Fibroblast of skin of left quadriceps (primary cell): Measurements from ENCODE around the gene NODAL.
"Not testable (repeated sequence)": the region's sequence is repeated elsewhere in the genome, so short reads cannot be mapped to it uniquely, and the experiment has no call there.

ENCODE experiments used
- DNase-seq, 2 experiments: peaks; one replicate each; pipeline ENCODE4 v3.0.0-alpha.2; 2013; ENCODE audit warnings: low read depth in 2 of 2

NODAL gene

GRCh38 chr10:70441161-70441894, at the start of gene NODAL:
NODAL (minus strand) TSS chr10:70441681; CDS start chr10:70441667, 14 bp downstream.
- no peak for DNase-seq

- DNase-seq = no peak
Measured at GRCh38 chr10:70490142-70490541, 48.7 kb upstream of the NODAL start.

DNA sequence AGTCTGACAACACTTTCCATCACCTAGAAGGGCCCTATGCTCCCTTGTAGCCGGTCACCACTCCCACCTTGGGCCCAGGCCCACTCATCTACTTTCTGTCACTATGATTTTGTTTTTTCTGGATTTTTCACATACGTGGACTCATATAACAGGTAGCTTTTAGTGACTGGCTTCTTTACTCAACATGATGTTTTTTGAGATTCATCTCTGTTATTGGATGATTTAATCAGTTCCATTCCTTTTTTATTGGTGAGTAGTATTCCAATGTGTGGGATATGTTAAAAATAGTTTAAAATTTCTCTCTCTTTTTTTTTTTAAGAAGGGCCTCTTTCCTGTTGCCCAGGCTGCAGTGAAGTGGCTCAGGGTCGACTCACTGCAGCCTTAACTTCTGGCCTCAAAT, 46.3 kb upstream of the NODAL start:
- no peak for DNase-seq

DNA sequence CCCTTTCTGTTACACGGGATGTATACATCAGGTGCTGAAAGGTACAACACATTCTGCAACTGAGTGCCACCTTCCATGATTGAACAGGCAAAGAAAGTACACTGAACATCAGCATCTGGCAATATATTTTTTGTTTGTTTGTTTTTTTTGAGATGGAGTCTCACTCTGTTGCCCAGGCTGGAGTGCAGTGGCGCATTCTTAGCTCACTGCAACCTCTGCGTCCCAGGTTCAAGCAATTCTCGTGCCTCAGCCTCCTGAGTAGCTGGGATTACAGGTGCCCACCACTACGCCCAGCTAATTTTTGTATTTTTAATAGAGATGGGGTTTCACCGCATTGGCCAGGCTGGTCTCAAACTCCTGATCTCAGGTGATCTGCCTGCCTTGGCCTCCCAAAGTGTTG, 42.4 kb upstream of the NODAL start:
- DNase-seq = not testable (repeated sequence)

GRCh38 chr10:70482982-70483760, 41.7 kb upstream of the NODAL start:
- no peak for DNase-seq

DNA sequence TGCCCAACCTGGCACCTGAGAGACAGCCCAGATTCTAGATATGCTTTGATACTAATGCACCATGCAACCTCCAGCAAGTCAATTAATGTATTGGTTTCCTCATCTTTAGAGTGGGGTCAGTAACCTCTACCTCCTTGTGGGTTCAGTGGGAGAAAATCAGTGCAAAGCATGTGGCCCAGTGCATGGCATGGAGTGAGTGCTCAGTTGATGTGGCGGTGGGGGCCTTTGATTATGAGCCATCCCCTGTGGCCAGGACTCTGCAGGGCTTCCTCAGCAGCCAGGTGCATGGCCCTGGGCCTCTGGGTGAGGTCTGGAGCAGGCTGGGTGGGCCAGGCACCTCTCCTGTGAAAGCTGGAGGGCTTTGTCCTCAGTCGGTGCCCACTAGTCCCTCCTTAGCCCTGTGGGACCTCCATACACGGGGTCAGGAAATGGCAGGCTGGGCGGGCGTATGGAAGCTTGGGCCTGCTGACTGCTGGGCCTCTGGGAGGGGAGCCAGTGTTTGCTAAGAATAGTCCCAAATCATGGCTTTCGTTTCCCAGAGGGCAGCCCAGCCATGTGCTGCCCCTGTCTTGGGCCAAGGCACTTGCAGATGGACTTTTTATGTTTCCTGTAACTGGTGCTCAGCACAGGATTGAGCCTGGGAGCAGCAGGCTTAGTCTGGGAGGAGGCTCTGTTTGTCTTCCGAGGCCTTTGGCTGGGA, 40.5 kb upstream of the NODAL start:
- DNase-seq = no peak

DNA sequence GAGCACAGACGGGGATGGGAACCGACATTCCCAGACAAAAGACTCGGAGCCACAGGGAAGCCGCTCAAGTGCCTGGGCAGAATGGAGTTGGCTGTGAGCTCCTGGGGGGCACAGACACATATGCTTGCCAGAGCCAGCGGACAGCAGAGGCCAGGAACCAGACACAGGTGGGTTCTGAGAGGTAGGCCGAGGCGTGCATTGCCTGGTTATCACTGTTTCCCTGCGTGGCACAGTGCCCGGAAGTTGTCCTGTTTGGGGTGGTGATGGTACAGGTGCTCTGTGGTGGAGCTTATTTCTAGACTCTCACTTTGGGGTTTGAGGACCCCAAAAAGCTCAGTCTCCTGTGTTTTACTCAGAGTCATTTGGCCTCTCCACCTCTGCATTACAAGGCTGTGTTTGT, 39.6 kb upstream of the NODAL start:
- DNase-seq = no peak

DNA sequence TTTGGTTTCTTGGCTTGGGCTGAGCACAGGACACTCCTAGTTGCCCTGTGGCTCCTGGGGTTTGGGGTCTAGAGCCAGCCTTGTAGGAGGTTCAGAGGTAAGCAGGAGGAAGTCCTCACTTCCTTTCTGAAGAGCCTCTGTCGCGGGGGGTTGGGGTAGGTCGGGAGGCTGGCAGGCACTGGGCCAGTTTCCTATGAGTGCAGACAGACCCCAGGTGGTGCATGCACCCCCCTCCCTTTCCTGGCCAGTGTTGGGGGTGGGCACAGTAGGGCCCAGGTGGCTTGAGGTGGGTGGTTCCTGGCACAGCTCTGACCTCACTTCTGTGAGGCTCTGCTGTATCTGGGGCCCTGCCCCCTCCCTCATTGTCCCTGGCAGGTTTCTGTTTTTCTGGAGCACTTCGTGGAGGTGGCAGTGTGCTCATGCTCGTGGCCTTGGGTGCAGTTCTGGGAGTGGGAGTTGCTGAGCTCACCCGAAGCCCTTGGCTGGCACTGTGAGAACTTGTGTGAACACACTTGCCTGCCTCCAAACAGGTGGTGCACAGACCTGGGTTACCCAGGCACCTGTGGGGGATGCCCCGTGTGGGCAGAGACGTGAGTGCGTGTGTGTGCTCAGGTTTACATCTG, 38.9 kb upstream of the NODAL start:
- no peak for DNase-seq

DNA sequence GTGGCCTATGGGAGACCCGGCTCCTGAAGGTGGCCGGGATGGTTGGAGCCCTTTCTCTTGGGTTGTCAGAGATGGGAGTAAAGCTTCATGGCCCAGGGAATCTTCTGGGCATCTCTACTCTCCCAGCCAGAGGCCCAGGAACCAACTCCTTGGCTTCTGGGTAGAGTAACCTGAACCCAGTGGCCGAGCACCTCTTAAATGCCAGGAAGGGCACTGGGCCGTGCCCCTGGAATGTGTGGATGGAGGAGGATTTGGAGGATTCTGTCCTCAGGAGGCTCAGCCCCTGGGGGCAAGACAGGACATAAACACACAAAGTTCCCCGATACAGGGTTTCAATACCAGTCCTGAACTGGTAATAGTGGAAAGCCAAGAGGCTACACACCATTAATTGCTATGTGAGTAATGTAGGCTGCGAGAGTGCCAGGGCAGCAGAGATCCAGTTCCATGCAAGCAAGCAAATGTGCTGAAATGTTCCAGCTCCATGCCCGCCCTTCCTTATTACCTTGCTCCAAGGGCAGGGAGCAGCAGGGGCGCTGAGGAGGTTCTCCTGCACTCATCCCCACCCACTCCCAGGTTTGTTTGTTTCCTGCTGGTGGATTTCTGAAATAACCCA, 38.3 kb upstream of the NODAL start:
- no peak for DNase-seq

DNA sequence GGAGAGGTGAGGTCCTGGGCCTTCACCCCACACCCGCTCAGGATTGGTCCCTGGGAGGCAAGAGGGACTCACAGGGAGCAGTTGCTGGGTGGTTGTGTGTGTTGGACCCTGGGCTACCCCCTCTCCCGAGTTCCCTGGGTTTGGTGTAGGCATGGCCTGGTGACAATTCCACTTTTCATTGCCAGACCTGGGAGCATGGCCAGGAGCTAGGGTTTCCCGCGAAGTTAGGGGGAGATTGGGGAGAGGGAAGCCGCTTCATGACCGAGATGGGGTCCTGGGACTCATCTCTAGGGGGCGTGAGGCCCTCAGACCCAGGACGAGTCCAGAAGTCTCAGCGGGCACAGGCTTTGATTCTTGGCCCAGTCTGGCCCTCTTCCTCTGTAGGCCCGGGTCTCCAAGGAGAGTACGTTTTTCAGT, 37.7 kb upstream of the NODAL start:
- DNase-seq = no peak

GRCh38 chr10:70478191-70479164, 37.0 kb upstream of the NODAL start, which contains the start of gene PALD1:
PALD1 (plus strand) TSS chr10:70478767; CDS start chr10:70525952, 47,185 bp downstream.
- peak in 1 of 2 experiments; percentile 4 for DNase-seq

DNA sequence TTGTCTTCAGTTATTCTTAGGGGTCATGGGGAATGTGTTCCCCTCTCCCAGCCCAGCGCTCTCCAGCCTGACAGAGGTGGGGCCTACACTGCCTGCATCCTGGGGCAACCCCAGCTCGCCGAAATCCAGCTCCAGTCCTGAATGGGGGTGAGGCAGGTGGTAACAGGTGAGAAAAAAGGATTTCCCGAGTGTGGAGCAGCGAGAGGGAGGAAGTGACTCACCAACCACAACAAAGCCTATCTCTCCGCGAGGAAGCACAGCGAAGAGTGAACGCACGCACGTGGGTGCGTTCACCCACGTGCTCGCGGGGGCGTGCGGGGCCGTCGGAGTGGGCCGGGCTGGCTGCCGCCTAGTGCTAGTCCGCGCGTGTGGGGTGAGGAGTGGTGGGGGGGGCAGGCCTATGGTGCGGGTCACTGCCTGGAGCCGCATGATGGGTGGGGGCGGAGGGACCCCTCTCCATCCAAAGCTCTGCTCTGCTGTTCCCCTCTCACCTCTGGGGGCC, 36.2 kb upstream of the NODAL start:
- no peak for DNase-seq

- DNase-seq = no peak
Measured at GRCh38 chr10:70476249-70477035, 35.0 kb upstream of the NODAL start.

- DNase-seq = no peak
Measured at GRCh38 chr10:70475661-70476060, 34.2 kb upstream of the NODAL start.

DNA sequence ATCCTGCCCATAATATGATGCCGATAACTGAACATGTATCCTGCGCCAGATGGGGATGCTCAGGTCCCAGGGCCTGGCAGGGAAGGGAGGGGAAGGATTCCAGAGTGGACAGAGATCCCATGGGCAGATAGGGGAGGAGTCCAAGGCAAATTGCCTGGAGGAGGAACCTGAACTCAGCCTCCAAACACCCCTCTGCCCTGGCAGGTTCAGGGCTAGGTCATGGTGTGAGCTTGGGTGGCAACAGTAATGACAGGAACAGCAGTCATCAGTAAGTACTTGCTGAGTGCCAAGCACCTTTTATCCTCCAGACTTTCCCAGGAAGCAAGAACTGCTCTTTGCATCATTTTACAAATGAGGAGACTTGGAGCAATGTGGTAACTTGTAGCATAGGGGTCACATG, 33.3 kb upstream of the NODAL start:
- DNase-seq = no peak

DNA sequence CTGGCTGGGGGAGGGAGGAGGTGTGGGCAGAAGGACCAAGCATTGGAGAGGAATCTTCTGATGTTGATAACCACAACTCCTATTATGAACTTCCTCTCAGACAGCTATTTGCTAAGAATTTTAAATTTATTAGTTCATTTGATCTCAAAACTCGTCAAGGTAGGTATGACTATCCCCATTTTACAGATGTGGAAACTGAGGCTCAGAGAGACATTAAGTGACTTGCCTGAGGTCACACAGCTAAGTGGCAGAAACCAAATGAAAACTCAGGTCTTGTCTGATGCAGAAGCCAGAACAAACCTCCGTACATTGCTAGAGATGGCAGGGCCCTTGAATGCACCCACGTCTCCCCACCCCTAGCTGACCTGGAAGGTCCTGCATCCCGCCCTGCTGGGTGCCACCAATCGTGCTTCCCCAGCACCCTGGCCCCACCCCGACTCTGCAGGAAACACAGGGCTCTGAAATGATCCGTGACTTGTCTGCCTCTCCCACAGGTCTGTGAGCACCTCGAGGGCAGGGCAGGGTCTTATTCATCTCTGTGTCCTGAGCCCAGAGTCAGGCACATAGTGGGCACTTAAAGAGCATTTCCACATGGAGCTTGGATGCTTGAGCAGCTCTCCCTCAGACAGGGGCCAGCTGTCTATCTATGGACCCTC, 31.4 kb upstream of the NODAL start:
- no peak for DNase-seq

GRCh38 chr10:70466951-70467350, 25.5 kb upstream of the NODAL start:
- DNase-seq = no peak

DNA sequence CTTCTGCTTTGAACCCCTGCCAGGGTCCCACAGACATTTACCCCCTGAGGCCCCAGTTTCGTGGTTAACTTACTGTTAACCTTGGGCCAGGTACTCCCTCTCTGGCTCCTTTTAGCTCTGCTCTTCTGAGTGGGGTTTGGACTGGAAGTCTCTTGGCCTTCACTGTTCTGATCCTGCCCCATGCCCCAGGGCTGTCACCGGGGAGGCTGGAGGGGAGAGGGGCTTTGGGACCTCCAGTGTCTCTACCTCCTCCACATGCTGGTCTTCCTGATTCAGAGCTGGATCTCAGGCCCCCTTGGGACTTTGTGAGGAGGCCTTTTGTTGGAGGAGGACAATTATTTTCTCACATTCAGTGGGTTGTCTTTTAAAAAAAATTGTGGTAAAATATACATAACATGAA, 24.4 kb upstream of the NODAL start:
- no peak for DNase-seq

DNA sequence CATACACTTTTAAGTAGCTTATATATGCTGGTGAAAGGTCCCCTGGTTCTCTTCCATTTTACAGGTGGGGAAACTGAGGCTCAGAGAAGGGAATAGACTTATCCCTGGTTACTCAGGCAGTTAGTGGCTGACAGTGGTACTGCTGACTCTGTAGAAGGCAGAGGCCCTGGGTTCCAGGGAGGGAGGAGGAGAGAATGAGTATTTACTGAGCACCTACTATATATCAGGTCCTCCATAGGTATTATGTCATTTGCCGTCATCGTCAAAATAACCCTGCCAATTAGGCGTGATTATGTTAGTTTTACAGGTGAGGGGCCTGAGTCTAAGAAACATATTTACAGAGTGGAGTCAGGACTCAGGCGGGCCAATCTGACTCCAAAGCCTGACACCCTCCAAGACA, 23.8 kb upstream of the NODAL start:
- no peak for DNase-seq
